Right renal cortex interstitium (tissue), 3 donors: ENCODE results near the gene CDC42. TPM values are rescaled to one million over a fixed set of nuclear protein-coding genes. Genes with fewer than 3 reads are reported as not detected.
A peak's percentile ranks its signal among the peaks of the same experiment; 100 is the strongest.

Experiments
- DNase-seq, 3 donors: peaks; one replicate each; pipeline ENCODE4 v3.0.0-alpha.2; 2013; ENCODE audit warnings: low read depth in 3 of 3, low spot score in 2 of 3
- polyA plus RNA-seq, 3 donors: library from polyadenylated mRNA; unstranded; fragments of 120-200 nt; gene quantifications; one replicate each; pipeline ENCODE4 v1.2.1, GENCODE V29; 2013; ENCODE audit not compliant: insufficient read length in 3 of 3

CDC42 gene
- polyA plus RNA-seq, 3 donors: 400 to 437 (median 427) TPM

DNA sequence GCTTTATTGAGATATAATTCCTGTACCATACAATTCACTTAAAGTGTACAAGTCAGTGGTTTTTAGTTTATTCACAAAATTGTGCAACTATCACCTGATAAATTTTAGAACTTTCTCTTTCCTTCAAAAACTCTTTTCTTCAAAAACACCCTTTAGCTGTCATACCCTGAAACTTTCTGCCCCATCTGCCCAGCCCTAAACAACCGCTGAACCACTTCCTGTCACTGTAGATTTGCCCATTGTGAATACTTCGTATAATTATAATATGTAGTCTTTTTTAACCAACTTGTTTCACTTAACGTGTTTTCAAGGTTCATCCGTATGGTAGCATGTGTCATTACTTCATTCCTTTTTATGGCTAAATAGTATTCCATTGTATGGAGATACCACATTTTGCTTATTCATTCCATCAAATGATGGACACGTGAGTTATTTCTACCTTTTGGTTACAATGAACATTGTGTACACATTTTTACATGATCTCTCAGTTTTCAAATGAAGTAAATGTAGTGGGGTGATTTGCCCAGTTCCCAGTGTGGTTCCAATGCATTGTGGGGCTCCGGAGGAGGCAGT lies 52.4 kb downstream of the CDC42 start:
- DNase-seq: no peak

DNA sequence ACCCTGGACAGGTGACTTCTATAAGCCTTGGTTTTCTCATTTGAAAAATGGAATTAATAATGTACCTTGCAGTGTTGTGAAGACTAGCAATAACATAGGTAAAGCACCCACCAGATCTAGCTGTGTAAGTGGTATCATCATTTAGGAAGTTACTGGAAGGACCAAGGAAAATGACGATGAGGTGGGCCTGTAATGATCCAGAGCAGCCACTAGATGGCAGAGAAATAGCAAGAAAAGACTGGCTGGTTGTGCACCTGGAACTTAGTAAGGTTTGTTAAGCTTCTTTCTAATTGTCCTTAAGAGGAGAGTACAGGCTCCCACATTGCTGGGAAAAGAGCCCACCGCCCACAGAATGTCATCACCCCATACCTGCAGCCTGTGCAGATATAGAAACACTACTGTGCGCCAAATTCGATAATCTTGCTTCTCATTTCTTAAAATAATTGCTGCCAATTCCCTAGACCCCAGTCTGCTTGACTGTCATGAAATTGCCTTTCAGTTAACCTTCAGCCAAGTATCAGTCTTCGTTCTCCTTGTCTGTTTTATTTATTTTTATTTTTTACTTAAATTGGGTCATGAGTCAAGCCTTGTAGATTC lies 53.2 kb downstream of the CDC42 start:
- no peak for DNase-seq

DNA sequence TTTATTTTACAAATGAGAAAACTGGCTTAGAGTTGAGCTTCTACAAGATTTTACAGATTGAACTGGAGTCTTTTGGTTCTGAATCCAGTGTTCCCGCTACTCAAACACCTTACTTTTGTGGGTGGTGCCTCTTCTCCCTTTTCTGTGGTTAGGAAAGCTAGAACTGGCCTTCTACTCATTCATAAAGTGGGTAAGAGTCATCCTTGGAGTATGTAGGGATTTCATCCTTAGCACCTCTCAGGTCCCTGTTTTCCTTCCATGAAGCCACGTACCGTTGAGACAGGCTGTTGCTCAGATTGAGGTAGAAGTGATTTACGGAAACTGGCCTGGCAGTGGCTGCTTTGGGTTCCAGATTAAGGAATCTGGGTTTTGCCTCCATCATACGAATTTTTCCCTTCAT lies 54.6 kb downstream of the CDC42 start:
- no peak for DNase-seq

DNA sequence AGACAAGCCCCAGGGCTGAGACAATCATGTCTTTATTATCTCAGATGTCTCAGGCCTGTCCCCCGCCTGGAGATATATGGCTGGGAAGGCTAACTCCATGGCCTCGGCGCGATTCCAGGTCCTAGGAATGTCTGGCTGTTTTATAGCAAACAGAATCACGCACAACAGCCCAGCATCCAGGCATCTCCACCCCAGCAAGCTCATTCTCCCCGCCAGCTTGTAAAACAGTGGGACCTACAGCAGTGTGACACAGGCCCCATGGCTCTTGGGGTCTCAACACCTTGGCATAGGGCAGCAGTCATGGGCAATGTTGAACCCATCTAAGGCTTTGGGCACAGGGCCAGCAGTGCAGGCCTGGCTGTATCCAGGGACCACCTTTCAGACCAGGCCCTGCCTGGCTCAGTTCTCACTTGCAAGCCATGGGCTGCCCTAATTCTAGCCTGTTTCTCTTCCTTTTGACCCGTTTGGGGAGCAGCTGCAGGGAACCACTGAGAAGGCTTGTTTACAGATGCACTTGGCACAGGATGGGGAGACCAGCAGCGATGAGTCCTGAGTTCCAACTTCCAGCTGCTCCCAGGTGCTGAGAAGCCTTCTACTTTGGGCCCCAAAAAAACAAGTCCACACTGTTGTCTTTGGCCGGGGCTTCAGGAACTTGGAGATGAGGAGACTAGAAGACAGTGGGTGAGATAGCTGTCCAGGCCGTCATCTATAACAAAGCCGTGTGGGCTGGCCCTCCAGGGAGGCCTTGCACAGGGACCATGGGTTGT lies 56.0 kb downstream of the CDC42 start:
- DNase-seq: peak; percentile 38 to 56 (median 41)

DNA sequence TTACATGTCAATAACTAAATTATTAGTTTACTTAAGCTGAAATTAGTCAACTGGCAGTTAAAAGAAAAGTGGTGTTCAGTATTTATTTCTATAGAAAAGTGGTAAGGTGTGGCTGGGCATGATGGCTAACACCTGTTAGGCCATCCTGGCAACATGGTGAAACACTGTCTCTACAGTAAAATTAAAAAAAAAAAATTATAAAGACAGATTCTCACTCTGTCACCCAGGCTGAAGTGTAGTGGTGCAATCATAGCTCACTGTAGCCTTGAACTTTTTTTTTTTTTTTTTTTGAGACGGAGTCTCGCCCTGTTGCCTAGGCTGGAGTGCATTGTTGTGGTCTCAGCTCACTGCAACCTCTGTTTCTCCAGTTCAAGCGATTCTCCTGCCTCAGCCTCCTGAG lies 57.5 kb downstream of the CDC42 start:
- no peak for DNase-seq

DNA sequence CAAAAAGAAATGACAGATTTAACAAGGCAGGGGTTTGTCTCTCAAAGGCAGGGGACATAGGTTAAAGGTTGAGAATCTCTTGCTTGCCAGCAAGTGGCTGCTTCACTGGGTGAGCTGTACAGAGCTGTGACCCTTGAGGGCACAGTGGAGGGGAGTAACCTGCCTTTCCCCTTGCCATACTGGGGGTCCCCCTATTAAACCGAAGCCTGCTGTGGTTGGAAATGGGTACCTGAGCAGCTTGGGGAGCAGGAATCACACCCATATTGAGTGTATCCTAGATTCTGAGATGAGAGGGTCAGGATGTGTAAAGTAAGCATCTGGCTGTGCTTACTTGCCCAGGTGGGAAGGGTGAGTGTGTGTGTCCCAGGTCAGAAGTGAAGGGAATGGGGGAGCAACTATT lies 58.6 kb downstream of the CDC42 start:
- no peak for DNase-seq

DNA sequence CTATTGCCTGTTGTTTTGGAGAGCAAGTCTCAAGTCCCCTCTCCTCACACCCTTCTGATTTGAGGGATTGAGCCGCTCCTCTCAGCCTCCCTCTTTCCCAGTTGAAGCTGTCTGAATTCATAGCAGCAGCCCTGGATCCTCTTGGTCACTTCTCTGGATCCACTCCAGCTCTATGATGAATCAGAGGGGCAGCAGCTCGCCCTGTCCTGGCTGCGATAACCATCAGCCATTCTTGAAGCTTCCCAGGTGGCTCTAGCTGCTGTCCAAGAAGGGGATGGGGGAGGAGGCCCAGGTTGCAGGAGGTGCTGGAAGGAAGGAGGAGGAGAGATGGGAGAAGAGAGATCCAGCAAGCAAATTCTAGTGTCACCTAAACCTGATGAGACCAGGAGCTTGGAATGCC lies 59.1 kb downstream of the CDC42 start:
- no peak for DNase-seq

DNA sequence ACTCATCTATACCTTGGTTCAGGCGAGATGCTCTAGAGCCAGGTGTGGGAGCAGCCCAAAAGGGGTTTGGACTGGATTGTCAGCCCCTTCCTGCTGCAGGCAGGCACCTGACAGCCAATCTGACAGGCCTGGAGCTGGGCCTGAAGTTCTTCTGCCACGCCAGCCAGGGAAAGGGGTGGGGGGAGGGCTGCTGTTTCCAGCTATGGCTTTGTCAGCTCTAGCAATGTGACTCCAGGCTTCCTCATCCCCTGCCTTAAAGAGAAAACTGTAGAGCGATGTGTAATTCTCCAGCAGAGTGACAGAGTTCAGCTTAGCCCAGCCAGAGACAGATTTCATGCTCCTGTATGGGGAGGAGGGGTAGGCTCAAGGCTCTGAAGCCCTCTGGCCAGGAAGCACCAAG lies 60.0 kb downstream of the CDC42 start:
- DNase-seq: no peak

DNA sequence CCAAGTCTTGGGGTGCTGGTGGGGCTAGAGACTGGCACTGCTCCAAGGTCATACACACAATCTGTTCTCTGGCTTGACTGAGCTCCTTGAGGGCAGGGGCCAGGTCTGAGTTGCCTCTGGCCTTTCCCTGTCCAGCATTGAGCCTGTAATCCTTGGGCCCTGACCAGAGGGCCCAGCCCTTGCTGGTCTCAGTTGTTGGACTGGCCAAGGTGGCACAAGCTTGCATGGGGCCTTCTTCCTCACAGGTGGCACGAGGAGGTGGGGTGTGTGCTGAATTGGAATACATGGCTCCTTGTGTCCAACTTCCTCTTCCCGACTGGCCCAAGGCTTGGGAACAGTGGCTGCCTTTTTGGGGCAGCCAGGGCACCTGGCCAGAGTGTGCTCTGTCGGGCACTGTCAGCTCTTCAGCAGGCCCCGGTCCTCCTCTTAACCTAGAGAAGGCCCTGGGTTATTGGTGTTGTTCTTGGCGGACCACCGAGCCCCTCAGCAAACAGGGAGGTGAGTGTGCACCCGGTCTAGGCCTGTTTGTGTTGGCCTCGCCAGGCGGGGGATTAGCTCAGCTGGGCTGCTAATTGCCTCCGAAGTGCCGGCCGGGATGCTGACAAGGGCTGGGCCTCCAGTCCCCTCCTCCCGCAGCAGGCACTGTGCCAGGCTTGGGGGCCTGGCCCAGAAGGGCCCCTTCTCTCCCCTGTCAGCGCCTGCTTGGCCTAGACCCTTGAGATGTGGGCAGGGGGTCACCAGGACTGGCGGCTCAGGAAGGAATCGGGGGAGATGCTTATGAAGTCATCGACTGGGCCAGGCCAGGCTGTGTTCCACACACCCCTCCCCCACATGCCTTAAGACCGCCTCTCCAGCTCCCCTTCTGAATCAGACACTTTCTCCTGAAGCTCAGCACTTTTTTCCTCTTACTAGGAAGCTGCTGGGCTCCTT lies 61.8 kb downstream of the CDC42 start:
- peak in 1 of 3 donors; percentile 42 for DNase-seq

DNA sequence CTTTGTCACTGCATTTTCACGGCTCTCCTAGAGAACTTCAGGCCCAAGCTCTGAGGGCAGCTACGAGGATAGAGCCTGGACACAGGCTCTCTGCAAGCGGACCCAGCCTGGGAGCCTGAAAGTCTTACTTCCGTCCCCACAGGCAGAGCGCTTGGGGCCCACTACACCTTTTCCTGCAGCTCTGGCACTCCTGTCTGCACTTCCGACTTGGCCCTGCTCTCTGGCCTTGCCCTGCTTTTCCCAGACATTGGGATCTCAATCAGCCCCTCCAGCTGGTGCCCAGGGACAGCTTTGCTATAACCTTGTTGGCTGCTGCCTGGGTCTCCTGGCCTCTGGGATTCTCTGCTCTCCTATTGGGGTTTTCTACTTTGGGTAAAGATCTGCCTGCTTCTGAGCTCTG lies 62.8 kb downstream of the CDC42 start:
- DNase-seq: no peak

DNA sequence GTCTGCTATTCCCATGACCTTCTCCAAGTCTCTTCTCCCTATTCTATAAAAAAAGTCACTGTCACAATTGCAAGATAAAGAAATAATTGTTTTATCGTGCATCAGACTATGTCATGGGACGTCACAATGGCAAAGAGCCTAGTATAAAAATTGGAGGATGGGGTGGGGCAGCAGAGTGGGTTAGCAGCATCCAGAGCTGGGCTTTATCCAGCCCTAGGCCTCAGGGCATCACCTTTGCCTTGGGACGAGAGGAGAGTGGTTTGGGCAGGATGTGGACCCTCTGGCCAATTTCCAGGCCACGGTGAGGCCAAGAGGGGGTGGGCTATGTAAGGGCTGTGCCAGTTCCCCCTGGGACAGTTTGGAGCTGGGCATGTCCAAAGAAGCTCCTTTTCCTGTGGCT lies 64.7 kb downstream of the CDC42 start:
- no peak for DNase-seq

DNA sequence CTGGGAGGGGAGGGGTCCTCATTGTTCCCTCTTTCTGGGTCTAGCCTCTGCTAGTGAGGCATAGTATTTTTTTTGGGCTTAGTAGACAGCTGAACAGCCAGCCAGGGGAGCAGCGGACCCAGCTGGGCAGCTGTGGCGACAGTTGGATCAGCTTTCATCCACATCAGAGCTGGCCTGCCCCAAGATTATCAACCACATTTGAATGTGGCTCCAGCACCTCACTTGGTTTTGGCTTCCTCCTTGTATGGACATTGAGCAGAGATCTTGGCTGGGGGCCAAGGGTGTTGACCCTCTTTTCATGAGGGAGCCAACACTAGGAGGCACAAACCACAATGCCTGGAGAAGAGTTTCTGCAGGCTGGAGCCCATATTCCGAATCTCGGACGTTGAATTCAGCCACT lies 65.3 kb downstream of the CDC42 start:
- DNase-seq: no peak

DNA sequence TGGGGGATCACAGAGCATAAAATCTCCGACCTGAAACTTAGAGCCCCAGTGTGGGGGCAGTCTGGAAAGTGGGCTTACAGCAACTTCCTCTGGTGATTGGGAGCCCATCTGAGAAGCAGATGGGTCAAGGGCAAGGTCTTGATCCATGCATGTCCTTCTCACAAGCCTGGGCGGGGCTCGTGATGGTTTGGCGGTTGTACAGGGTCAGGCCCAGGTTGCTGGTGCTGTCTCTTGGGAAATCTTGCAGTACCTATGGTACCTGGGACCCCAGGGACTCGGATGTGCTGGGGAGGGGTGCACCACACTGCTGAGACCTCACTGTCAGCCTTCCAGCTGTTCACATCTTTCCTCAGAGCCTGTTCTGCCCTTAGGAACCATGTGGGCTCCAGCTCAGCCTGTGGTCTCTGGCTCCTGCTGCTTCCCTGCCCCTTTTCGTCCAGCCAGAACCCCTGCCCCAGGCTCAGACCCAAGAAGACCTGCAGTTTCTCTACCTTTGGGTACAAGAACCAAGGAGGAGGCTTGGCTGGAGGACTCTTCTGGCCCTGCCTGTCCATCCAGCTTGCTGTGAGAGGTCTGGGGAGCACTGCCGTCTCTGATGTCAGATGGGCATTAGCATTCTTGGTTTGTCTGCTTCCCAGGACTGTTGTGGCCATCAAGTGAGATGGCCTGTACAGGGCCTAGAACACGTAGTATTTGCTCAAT lies 65.9 kb downstream of the CDC42 start:
- DNase-seq: no peak

DNA sequence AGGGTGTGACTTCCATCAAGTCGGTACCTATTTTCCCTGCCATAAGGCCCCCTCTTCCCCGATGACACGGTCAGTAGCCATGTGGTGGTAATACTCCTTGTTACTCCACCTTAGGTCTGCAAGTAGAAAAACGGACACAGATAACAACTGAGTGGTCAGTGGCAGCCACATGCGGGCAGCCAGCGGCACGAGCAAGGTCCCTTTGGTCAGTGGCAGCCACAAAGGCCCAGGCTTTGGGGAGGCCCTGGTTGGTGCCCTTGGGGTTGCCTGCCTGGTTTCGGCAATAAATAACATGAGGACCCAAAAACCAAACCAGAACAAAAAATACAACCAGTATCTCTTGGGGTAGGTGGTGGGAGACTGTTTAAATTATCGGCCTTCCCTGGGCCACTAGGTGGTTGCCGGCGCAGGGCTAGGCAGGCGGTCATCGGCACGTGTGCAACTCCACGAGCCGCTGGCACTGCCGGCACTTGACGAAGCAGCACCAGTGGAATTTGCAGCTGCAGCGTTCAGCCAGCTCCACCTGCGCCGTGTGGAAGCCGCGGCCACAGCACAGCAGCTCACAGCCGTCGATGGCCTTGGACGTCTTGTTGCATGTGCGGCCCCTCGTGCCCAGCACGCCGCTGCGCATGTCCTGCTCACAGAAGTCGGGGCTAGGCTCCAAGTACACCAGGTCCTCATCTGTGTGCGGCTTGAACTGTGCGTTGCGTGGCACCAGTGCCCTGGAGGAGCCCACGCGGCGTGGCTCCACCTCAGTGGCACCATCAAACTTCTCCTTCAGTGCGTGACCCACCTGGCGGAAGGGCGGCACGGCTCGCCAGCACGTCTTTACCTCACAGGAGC lies 67.3 kb downstream of the CDC42 start:
- DNase-seq: no peak

DNA sequence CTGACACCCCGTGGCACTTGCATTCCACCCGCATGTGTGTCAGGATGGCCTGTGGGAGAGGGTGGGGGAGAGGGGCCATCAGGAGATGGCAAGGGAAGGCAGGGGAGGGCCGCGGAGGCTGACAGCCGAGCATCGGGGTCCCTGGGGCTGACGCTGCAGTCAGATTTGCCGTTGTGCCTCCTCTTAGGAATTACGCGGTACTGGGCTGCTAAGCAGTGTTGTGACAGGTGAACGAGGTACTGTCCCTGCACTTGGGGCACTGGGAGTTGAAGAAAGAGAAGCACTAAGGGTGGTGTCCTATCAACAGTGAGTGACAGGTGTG lies 67.9 kb downstream of the CDC42 start:
- DNase-seq: no peak

DNA sequence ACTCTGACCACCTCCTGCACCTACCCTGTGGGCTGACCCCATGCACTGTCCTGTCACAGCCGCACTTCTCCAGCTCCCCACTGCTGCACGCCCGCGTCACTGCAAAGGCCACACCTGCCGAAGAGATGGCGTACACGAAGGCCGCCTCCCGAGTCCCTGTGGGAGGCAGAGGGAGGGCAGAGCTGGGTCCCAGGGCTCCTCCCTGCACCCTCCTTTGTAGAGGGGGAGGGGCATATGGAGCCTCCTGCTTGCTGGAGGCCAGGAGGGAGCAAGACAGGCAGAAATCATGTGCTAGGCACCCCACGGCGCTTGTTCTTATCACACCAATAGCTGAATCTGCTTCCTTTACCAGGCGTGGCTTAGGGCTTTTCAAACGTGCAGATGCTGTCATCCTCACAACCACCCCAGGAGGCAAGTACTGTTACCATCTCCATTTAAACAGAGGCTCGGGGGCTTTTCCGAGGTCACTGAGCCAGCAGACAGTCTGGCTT lies 69.0 kb downstream of the CDC42 start:
- DNase-seq: no peak

DNA sequence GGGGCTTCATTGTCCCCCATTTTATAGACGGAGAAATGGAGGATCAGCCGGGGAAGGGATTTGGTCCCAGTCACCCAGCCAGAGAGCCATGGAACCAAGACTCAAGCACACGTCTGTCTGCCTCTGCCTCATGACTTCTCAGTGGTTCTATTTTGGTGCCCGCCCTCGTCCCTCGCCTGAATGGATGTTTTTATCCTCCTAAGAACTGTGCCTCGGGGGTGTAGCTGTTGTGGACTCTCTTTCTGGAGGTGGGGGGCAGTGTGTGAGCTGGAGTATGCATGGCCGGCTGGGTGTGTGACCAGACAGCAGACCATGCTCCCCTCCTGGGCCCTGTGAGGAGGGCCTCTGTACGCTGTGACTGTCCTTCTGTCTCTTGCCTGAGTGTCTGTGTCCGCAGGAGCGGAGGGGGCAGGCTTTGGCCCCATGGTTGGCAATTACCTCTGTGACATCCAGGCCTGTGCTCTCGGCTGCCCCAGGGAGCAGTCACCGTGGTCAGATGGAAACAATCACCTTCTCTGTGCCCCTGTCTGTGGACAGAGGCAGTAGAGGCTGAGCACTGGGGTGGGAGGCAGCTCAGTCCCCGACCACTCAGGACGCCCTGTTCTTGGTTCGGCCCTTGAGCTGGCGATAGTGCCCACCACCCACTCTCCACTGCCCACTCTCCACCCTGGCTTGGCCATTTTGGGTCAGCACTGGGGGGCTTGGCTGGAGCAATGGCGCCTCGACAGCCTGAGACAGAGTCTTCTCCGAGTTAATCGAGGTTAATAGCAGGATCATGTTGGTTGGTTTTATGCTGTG lies 70.0 kb downstream of the CDC42 start:
- DNase-seq: no peak

DNA sequence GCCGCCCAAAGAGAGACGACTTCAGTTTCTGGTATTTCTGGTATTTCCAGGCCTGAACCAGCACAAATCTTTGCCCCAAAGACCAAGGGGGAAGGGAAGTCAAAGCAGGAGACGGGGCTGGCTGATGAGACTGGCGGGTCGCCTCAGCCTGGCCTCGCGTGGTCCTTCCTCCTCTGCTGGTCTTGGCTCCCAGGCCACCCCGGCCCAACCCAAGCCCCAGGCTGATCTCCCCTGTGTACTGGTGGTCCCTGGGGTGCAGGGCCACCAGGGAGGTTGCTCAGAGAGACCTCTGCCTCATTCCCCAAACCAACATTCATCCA lies 70.5 kb downstream of the CDC42 start:
- no peak for DNase-seq

DNA sequence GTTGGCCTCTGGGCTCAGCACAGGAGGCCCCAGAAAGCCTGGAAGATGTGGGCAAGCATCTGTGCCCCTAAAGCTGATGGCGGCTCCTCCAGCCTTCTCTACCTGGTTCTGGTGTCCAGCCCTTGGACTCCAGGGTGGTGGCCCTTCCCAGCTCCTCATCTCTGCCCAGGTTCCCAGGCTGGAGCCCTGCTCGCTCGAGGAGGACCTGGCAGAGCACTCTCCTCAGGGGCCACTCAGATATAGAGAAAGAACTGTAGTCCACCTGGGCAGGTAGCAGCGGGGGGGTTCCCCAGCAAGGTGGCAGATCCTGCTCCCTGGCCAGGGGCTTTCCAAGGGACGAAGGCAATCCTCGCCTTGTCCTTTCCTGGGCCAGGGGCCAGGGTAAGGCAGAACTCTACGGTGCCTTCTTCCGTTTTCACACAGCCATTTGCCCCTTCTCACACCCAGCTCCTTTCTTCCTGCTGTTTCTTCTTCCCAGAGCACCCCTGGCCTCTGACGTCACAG lies 71.4 kb downstream of the CDC42 start:
- DNase-seq: no peak
